Activated naive CD8-positive, alpha-beta T cell (primary cell): ENCODE results near the gene SLC17A5.
"Not testable (repeated sequence)": the region's sequence is repeated elsewhere in the genome, so short reads cannot be mapped to it uniquely, and the experiment has no call there.

Experiments used
- H3K27ac Mint-ChIP-seq: one replicate; pipeline ENCODE4 v1.8.0; 2021; ENCODE audit warnings: mixed read lengths
- H3K27me3 Mint-ChIP-seq: one replicate; pipeline ENCODE4 v1.8.0; 2021; ENCODE audit warnings: mixed read lengths
- H3K36me3 Mint-ChIP-seq: one replicate; pipeline ENCODE4 v1.8.0; 2021; ENCODE audit warnings: mixed read lengths
- H3K4me1 Mint-ChIP-seq: one replicate; pipeline ENCODE4 v1.8.0; 2021; ENCODE audit warnings: low read depth, mixed read lengths
- H3K4me3 Mint-ChIP-seq: one replicate; pipeline ENCODE4 v1.8.0; 2021; ENCODE audit warnings: mild to moderate bottlenecking, mixed read lengths
- H3K9me3 Mint-ChIP-seq: one replicate; pipeline ENCODE4 v1.8.0; 2021; ENCODE audit warnings: low read depth, mixed read lengths

SLC17A5 gene

DNA sequence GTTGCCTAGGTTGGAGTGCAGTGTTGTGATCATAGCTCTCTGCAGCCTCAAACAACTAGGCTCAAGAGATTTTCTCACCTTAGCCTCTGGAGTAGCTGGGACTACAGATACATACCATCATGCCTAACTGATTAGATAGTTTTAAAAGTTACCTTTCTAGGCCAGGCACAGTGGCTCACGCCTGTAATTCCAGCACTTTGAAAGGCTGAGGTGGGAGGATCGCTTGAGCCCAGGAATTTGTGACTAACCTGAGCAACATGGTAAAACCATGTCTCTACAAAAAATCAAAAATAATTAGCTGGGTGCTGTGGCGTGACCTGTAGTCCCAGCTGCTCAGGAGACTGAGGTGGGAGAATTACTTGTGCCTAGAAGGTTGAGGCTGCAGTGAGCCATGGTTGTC, 41.2 kb downstream of the SLC17A5 start:
- Mint-ChIP-seq H3K9me3 (no peaks in the 10 kb centered on the region), H3K4me1 (peaks cover 5% of the 10 kb centered on the region), H3K27ac (no peak overlapping the region), H3K36me3 (peaks cover 10% of the 10 kb centered on the region), H3K4me3 (no peak overlapping the region), H3K27me3 (no peaks in the 10 kb centered on the region)

DNA sequence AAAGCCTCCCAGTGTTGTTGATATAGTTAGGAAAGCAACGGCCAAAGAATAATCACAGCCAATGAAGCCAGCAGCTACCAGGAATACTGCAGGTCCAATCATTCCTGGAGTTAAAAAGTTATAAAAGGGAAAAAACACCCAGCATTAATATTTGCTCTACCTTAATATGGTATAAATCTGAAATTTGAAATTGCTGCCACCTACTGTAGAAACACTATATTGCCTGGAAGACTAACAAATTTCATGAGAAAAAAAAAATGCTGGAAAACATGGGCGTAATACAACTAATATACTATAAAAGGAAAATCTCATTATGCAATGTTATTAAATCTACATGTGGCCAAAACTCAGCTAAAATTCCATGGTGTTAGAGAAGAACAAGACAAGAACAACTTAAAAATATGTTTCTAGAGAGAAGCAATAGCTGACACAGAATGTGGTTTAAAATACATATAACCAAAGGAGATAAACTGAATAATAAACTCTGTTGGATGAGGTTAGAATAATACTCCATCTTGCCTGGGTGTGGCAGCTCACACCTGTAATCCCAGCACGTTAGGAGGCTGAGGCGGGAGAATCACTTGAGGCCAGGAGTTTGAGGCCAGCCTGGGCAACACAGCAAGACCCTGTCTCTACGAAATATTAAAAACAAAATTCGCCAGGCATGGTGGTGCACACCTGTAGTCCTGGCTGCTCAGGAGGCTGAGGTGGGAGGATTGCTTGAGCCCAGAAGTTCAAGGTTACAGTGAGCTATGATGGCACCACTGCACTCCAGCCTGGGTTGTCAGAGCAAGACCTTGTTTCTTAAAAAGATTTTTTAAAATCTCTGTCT, 43.1 kb downstream of the SLC17A5 start:
- H3K27me3 Mint-ChIP-seq: no peaks in the 10 kb centered on the region
- no peak overlapping the region for H3K4me3 Mint-ChIP-seq
- peak overlapping the region; percentile 1 for H3K27ac Mint-ChIP-seq
- H3K36me3 Mint-ChIP-seq: peaks cover 10% of the 10 kb centered on the region
- H3K9me3 Mint-ChIP-seq: no peaks in the 10 kb centered on the region
- peaks cover 5% of the 10 kb centered on the region for H3K4me1 Mint-ChIP-seq

- peaks cover 8% of the 10 kb centered on the region for H3K36me3 Mint-ChIP-seq
- H3K27me3 Mint-ChIP-seq: no peaks in the 10 kb centered on the region
- H3K4me3 Mint-ChIP-seq: no peak overlapping the region
- no peaks in the 10 kb centered on the region for H3K9me3 Mint-ChIP-seq
- H3K27ac Mint-ChIP-seq: no peak overlapping the region
- H3K4me1 Mint-ChIP-seq: peaks cover 5% of the 10 kb centered on the region
Measured at GRCh38 chr6:73608761-73609160, 45.0 kb downstream of the SLC17A5 start.

DNA sequence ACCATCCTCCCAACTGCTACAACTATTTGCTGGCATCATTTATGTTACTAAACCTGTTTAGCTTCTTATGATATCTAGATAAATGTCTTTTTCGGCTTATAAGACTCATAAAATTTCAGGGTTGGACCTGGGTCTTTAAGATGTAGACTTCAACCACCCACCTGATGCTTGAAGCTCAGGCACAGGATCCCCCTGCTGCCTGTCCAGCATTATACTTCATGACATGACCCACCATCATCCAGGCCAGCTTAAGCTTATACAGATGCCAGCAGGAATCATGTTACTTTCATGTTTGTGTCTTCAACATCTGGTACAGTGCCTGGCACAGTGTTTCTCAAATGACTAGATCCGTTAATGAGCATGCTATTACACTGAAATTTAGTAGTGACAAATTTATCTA, 47.4 kb downstream of the SLC17A5 start:
- peaks cover 5% of the 10 kb centered on the region for H3K4me1 Mint-ChIP-seq
- H3K9me3 Mint-ChIP-seq: no peaks in the 10 kb centered on the region
- no peak overlapping the region for H3K4me3 Mint-ChIP-seq
- no peaks in the 10 kb centered on the region for H3K27me3 Mint-ChIP-seq
- H3K27ac Mint-ChIP-seq: no peak overlapping the region
- H3K36me3 Mint-ChIP-seq: peaks cover 8% of the 10 kb centered on the region

DNA sequence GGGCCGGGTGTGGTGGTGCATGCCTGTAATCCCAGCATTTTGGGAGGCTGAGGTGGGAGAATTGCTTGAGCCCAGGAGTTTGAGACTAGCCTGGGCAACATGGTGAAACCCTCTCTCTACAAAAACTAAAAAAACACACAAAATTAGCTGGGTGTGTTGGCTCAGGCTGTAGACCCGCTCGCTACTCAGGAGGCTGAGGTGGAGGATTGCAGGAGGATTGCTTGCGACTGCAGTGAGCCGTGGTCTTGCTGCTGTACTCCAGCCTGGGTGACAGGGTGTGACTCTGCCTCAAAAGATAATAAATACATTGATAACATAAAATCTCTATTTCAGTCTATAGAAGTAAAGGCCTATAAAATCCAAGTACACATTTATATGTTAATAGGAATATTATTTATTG, 49.3 kb downstream of the SLC17A5 start:
- Mint-ChIP-seq H3K9me3 (no peaks in the 10 kb centered on the region), H3K36me3 (peaks cover 5% of the 10 kb centered on the region), H3K27ac (no peak overlapping the region), H3K27me3 (no peaks in the 10 kb centered on the region), H3K4me1 (no peaks in the 10 kb centered on the region), H3K4me3 (no peak overlapping the region)

GRCh38 chr6:73604020-73604419, 49.8 kb downstream of the SLC17A5 start:
- H3K27me3 Mint-ChIP-seq: no peaks in the 10 kb centered on the region
- H3K27ac Mint-ChIP-seq: no peak overlapping the region

DNA sequence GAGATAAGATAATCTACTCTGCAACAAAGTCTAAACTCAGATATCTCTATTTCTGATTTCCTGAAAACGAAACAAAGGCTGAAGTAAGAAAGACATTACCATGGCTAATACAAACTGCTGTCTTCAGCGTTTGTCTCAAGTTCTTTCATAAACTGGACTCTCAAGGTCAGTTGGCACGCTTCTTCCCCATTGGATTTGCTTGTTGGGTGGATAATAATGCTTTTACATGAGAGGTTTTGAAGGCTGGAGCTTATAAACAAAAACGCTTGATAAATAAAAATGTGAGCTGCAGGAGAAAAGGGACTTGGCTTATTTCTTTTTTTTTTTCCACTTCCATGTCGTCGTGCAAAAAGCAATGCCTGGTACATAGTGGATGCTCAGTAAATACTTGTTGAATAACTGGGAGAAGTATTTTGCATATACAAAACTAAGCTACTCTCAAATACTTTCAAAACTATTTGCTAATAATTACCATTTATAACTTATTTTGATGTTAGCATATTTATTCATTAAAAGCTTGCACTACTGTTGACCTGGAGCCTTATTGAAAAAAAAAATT, 67.3 kb downstream of the SLC17A5 start:
- peaks cover 33% of the 10 kb centered on the region for H3K4me1 Mint-ChIP-seq
- no peaks in the 10 kb centered on the region for H3K27me3 Mint-ChIP-seq
- no peaks in the 10 kb centered on the region for H3K9me3 Mint-ChIP-seq
- peaks cover 2% of the 10 kb centered on the region for H3K36me3 Mint-ChIP-seq
- peak overlapping the region; percentile 99 for H3K27ac Mint-ChIP-seq
- H3K4me3 Mint-ChIP-seq: peak overlapping the region; percentile 90

More at GRCh38 chr6:73604020-73604419, 49.8 kb downstream of the SLC17A5 start:
- Mint-ChIP-seq H3K36me3 (peaks cover 4% of the 10 kb centered on the region), H3K4me1 (no peaks in the 10 kb centered on the region), H3K4me3 (no peak overlapping the region), H3K9me3 (no peaks in the 10 kb centered on the region)

DNA sequence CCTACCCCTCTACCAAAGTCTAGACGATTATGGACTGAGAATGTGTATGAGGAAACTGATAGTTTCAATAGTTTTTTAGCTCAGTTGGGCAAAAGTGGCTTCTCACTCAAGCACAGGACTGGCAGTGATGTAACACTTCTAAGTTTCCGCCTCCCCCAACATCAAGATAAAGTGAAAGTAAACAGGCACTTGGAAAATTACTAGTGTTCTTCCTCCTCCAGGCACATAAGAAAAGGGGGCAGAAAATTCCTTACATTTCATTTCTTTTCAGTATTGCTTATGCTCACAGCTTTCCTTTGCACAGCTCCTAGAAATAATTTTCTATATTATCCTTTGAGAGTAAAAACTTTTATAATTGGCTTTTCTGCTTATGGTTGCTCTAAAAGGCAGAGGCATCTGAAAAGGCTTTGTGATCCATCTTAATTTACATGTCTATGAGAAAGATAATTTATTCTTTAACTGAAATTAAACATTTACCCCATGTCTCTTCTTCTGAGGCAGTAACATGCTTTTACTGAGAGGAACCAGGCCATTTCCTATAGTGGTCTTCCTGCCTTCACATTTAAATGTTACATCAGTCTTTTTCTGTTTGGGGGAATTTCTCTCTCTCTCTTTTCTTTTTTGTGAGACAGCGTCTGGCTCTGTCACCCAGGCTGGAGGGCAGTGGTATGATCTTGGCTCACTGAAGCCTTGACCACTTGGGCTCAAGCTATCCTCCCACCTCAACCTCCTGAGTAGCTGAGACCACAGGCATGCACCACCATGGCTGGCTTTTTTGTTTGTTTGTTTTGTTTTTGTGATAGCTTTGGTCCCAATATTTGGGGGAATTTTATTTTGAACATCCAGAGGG, 68.0 kb downstream of the SLC17A5 start:
- Mint-ChIP-seq H3K36me3 (peaks cover 2% of the 10 kb centered on the region), H3K9me3 (no peaks in the 10 kb centered on the region), H3K27ac (peak overlapping the region; percentile 99)

DNA sequence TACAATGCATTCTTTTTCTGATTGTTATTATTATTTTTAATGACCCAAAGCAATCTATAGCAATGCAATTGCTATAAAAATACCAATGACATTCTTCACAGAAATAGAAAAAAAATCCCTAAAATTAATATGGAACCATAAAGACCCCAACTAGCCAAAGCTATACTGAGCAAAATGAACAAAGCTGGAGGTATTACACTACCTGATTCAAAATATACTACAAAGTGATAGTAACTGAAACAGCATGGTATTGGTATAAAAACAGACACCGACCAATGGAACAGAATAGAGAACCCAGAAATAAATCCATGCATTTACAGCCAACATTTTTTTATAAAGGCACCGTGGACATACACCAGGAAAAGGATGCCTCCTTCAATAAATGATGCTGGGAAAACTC, 72.5 kb downstream of the SLC17A5 start:
- Mint-ChIP-seq H3K27ac (peak overlapping the region; percentile 100), H3K9me3 (no peaks in the 10 kb centered on the region), H3K4me3 (peak overlapping the region; percentile 89), H3K4me1 (peaks cover 29% of the 10 kb centered on the region), H3K27me3 (no peaks in the 10 kb centered on the region), H3K36me3 (peaks cover 1% of the 10 kb centered on the region)

More for the DNA sequence above, 68.0 kb downstream of the SLC17A5 start:
- peaks cover 36% of the 10 kb centered on the region for H3K4me1 Mint-ChIP-seq
- no peaks in the 10 kb centered on the region for H3K27me3 Mint-ChIP-seq
- peak overlapping the region; percentile 90 for H3K4me3 Mint-ChIP-seq

DNA sequence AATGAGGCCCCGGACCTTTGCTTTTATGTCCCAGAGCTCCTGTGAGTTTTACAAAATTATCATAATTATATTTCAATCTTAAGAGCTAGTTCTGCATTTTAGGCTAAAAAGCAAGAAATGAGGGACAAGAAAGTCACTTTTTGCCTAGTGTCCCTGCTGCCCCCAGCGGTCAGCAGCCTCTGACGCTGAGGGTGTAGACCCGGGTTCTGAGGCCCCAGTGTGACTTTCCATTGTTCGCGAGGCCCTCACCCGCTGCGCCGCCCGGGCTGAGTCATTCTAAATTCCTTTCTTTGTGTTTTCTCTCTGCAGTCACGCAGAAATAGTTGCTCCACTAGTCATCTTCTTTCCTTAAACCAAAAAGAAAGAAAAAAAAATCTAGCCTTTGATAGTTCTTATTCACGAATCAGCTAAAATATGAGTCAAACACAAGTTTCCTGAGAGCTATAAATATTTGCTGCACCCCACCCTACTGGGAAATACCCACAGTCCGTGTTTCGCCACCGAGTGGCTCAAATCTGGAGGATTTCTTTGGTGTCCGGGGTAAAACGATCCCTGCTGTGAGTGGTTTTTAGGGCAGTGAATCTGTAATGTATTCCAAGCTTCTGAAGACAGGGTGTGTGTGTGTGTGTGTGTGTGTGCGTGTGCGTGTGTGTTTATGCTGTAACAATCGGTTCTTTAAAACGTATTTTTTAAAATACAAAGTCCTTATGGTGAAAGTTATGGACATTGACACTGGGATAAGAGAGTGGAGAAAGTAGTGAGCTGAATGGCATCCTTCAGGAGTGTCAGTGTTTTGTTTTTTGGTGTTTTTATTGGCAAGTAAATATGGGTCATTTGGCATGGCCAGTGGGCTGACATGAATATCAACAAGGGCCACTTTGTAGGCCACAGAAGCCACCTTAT, 73.3 kb downstream of the SLC17A5 start:
- H3K27me3 Mint-ChIP-seq: no peaks in the 10 kb centered on the region
- peak overlapping the region; percentile 100 for H3K27ac Mint-ChIP-seq
- peaks cover 5% of the 10 kb centered on the region for H3K36me3 Mint-ChIP-seq
- peaks cover 3% of the 10 kb centered on the region for H3K9me3 Mint-ChIP-seq
- peak overlapping the region; percentile 89 for H3K4me3 Mint-ChIP-seq
- peaks cover 21% of the 10 kb centered on the region for H3K4me1 Mint-ChIP-seq

DNA sequence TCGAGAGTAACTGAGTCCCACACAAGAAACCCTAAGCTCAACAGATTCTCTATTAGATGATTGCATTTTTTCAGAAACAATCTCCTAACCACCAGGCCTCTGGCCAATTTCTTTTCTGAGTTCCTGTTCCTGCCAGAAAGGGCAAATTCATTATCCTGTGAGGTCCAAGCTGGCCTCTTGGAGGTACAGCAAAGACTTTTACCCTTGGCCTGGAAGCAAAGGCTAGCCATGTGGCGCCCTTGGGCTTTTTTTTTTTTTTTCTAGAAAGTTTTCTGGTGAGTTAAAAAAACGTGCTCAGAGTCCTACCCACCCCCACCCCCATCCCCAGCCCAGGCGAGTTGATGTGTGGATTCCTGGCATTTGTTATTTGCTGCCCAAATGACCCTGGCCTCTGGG, 73.9 kb downstream of the SLC17A5 start:
- peak overlapping the region; percentile 100 for H3K27ac Mint-ChIP-seq
- H3K9me3 Mint-ChIP-seq: peaks cover 4% of the 10 kb centered on the region
- peaks cover 15% of the 10 kb centered on the region for H3K4me1 Mint-ChIP-seq
- peaks cover 5% of the 10 kb centered on the region for H3K36me3 Mint-ChIP-seq
- peak overlapping the region; percentile 89 for H3K4me3 Mint-ChIP-seq
- no peaks in the 10 kb centered on the region for H3K27me3 Mint-ChIP-seq

GRCh38 chr6:73579389-73579788, 74.4 kb downstream of the SLC17A5 start:
- Mint-ChIP-seq H3K4me3 (no peak overlapping the region), H3K36me3 (peaks cover 5% of the 10 kb centered on the region), H3K4me1 (peaks cover 15% of the 10 kb centered on the region), H3K27me3 (no peaks in the 10 kb centered on the region), H3K9me3 (peaks cover 4% of the 10 kb centered on the region), H3K27ac (peak overlapping the region; percentile 100)

DNA sequence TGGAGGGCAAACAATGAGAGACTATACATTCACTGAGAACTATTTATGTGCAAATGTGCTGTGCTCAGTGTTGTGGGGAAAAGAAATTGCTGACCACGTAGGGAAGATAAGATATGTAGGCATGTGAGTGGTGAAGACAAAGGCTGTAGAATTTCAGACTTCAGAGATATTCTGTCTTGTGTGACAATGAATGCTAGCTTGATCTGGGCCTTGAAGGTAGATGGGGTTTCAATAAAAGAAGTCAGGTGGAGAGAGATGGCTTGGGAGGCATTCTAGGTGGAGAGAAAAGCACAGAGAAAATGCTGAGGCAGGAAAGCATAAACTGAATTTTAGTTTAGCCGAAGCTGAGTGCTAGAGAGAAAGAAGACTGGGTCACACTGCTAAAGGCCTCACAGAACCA, 76.1 kb downstream of the SLC17A5 start:
- Mint-ChIP-seq H3K4me3 (no peak overlapping the region), H3K4me1 (peaks cover 15% of the 10 kb centered on the region), H3K9me3 (peaks cover 4% of the 10 kb centered on the region), H3K27me3 (no peaks in the 10 kb centered on the region), H3K36me3 (peaks cover 5% of the 10 kb centered on the region), H3K27ac (peak overlapping the region; percentile 62)

GRCh38 chr6:73572531-73572930, 81.3 kb downstream of the SLC17A5 start:
- not testable (repeated sequence) for H3K4me1 Mint-ChIP-seq, H3K4me3 Mint-ChIP-seq, H3K36me3 Mint-ChIP-seq, H3K9me3 Mint-ChIP-seq, H3K27ac Mint-ChIP-seq, H3K27me3 Mint-ChIP-seq
